Erythroblast (primary cell): ENCODE data around the gene EHBP1L1.

Experiments
- GATA1 ChIP-seq: IDR thresholded peaks from 2 replicates; pipeline ENCODE4 v1.6.1; 2011; ENCODE audit warnings: low read depth, mild to moderate bottlenecking, control low read depth, low read length, moderate library complexity
- POLR2A ChIP-seq: IDR thresholded peaks from 2 replicates; pipeline ENCODE4 v1.6.1; 2011; ENCODE audit warnings: mild to moderate bottlenecking, low read length

DNA sequence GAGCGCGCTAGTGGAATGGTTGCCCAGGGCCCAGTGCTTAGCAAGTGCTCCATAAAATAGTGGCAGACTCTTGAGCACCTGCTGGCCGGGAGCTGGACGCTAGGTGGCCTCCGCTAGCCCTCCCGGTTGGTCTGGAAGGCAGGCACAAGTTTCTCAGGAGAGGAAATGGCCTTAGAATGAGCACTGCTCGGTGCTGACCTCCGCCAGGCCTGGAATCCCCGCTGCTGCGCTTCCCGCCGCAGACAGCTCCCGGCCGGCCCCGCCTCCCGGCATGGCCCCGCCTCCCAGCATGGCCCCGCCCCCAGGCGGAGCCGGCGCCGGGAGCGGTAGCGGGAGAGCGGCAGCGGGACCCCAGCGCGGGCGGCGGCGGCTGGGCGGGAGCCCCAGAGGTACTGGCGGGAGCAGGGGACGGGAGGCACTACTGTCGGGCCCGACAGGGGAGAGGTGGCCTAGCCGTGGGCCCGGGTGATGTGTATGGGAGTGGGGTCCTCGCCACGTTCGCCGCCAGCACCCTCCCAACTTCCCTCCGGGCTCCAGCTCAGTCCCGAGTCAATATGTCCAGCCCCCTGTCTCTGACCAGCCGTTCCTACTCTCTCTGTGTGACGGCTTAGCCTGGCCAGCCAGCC is 62.1 kb downstream of the EHBP1L1 start, which contains the start of gene SIPA1:
- peak; percentile 76 for TF ChIP-seq POLR2A
- TF ChIP-seq GATA1: no peak
